Lower leg skin (tissue), 4 donors: ENCODE data around the gene ARID5A. TPM values are rescaled to one million over a fixed set of nuclear protein-coding genes. Genes with fewer than 3 reads are reported as not detected.

ENCODE experiments used
- DNase-seq, 2 donors: peaks; one replicate each; pipeline ENCODE4 v3.0.0-alpha.2; 2019; ENCODE audit warnings: low spot score in 2 of 2
- H3K4me3 ChIP-seq: fragments of 200-600 bp; sonication (generic); 2 replicates; pipeline ENCODE4 v1.5.1; 2017; ENCODE audit warnings: mild to moderate bottlenecking, low read depth; ENCODE audit not compliant: poor library complexity, severe bottlenecking
- POLR2A ChIP-seq, 2 donors: fragments of 450-650 bp; IDR thresholded peaks; one replicate each; pipeline ENCODE4 v1.6.1; 2016 to 2017; ENCODE audit warnings: antibody characterized with exemption in 2 of 2, mild to moderate bottlenecking in 1 of 2, moderate library complexity in 1 of 2
- WGBS, 2 donors: methylation state at CpG; one replicate each; pipeline ENCODE4 v1.1.5; 2018; 5-methylcytosine and 5-hydroxymethylcytosine counted together
- intact Hi-C: fragments of 100-400 bp; cut with DNase I; formaldehyde crosslinking; loops from one replicate; pipeline ENCODE4 v1.15.0; 2023; ENCODE audit warnings: low total_unique reads
- total RNA-seq, 4 donors: library from RNA; depleted of rRNA; stranded (reverse); fragments of >200 nt; gene quantifications; one replicate each; pipeline ENCODE4 v1.1.0, GENCODE V29; 2016
- TF ChIP-seq, protein P1 (sequence below), 3 donors: fragments of 450-650 bp; IDR thresholded peaks; one replicate each; pipeline ENCODE4 v1.5.1; 2016; ENCODE audit warnings: antibody characterized with exemption in 3 of 3, mild to moderate bottlenecking in 3 of 3, moderate library complexity in 2 of 3

The ARID5A gene
- total RNA-seq, 4 donors from 2014 or later = 12.0 to 23.0 (median 19.7) TPM

- intact Hi-C loops = no loop called here
- WGBS, 2 donors = 85 to 89% methylated on average over 4 of the region's 4 CpGs
- no peak for TF ChIP-seq POLR2A (IDR thresholded peaks at IDR 0.05)
- TF ChIP-seq, protein P1, sequence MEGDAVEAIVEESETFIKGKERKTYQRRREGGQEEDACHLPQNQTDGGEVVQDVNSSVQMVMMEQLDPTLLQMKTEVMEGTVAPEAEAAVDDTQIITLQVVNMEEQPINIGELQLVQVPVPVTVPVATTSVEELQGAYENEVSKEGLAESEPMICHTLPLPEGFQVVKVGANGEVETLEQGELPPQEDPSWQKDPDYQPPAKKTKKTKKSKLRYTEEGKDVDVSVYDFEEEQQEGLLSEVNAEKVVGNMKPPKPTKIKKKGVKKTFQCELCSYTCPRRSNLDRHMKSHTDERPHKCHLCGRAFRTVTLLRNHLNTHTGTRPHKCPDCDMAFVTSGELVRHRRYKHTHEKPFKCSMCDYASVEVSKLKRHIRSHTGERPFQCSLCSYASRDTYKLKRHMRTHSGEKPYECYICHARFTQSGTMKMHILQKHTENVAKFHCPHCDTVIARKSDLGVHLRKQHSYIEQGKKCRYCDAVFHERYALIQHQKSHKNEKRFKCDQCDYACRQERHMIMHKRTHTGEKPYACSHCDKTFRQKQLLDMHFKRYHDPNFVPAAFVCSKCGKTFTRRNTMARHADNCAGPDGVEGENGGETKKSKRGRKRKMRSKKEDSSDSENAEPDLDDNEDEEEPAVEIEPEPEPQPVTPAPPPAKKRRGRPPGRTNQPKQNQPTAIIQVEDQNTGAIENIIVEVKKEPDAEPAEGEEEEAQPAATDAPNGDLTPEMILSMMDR (IDR thresholded peaks at IDR 0.05) = no peak
- DNase-seq = no peak
- no peak overlapping the region for H3K4me3 ChIP-seq
Measured at GRCh38 chr2:96520231-96520630, 16.3 kb upstream of the ARID5A start.

DNA sequence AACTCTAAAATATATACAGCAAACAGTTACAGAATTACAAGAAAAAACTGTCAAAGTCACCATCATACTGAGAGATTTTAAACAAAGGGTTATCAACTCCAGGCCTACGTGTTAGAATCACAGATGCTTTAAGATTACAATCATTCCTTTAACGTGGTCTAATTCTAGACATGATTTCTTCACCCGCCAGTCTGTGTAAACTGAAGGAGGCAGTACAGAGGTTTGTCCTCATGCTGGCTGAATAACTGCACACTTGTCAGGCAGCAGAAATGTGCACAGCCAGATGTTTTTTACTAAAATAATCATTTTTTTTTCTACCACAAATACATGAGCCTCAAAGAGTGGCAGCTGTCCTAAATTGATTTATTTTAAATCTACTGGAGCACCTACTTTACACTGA is 15.9 kb upstream of the ARID5A start:
- 65 to 68% methylated on average over 3 of the region's 3 CpGs for WGBS, 2 donors
- no peak overlapping the region for H3K4me3 ChIP-seq
- DNase-seq = no peak
- intact Hi-C loops = no loop called here
- TF ChIP-seq POLR2A (IDR thresholded peaks at IDR 0.05) = no peak
- TF ChIP-seq, protein P1 (IDR thresholded peaks at IDR 0.05) = no peak

GRCh38 chr2:96521219-96521618 is 15.3 kb upstream of the ARID5A start:
- no peak for DNase-seq
- 81 to 91% methylated on average over 2 of the region's 2 CpGs for WGBS, 2 donors
- no peak overlapping the region for H3K4me3 ChIP-seq
- no peak for TF ChIP-seq POLR2A (IDR thresholded peaks at IDR 0.05)
- TF ChIP-seq, protein P1 (IDR thresholded peaks at IDR 0.05) = no peak
- intact Hi-C loops = no loop called here

DNA sequence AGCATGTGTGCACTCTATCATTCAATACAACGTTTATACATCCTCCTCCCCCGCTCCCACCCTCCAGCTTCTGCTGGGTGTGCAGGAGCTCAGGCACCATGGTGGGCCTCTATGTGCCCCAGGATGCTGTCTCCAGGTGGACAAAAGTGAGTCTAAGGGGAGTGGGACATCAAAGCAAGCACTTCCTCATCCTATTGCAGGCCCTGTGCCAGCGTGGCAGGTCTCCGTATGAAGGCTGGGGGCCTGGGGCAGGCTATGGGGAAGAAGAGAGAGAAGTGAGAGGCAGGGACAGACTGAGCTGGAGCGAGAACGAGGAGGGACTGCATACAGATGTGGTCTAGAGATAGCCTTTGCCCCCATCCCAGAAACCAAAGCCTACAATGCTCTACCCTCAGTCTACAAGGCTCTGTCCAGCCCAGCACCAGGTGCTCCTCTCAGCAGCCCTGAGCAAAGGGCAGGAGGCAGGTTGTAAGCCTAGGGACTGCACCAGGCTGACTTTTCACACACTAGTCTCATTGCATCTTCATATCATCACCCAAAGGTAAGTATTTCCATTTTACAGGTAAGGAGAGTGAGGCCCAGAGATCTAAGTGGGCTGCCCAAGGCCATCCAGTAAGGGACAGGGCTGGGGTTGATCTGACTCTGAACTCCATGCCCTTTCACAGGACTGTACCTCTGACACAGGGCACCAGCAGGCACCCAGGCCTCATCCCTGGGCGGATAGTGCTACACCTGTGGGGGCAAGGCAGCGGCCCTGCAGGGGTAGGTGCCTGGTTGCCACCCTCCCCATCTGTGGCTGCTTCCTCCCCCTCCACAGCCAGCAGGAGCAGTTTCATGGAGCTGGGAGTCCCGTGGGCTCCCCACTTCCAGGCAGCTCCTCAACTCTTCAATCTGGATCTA is 14.0 kb upstream of the ARID5A start:
- TF ChIP-seq, protein P1 (IDR thresholded peaks at IDR 0.05) = no peak
- TF ChIP-seq POLR2A (IDR thresholded peaks at IDR 0.05) = no peak
- intact Hi-C loops = no loop called here
- WGBS, 2 donors = 81 to 84% methylated on average over 9 of the region's 9 CpGs

DNA sequence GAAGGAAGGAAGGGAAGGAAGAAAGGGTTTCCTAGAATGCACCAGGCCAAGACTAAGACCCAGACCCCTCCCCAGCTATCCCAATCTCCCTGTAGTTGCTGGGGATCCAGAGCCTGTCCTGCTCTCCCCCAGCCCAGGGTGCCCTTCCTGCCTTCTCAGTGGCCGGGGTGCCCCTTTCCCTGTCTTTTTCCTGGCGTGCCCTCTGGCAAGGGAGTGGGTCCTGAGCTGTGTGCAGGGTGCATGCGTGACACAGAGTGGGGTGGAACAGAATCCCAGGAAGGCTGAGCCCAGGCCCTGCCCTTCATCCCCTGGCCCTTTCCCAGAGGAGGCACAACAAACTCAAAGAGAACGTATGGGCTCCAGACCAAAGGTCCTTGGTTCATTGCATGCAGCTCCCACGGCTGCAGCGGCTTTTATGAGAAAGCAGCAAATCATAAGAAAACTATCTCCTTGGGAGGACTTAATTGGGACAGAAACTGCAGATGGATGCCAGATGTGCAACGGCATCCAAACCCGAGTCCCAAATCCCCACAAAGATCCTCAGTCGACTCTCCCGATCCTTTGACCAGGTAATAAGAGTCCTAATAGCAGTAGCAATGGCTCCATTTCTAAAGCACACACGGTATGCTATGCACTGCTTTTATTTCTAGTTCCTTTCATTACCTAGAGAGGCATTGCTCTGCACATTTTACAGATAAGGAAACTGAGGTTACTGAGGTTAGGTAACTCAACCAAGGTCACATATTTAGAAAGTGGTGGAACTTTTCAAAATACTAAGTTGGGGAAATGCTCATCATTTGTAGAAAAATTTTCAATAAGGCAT is 12.7 kb upstream of the ARID5A start:
- TF ChIP-seq, protein P1 (IDR thresholded peaks at IDR 0.05) = no peak
- H3K4me3 ChIP-seq = no peak overlapping the region
- 48 to 52% methylated on average over 11 of the region's 11 CpGs for WGBS, 2 donors
- no peak for DNase-seq
- intact Hi-C loops = no loop called here

More for the DNA sequence above, 14.0 kb upstream of the ARID5A start:
- no peak for DNase-seq
- no peak overlapping the region for H3K4me3 ChIP-seq
